NCI-H2029 (cell line): ENCODE results near the gene PRKACG.

ENCODE experiments used
- DNase-seq: peaks from one replicate; lab custom pipeline; 2025; lab: John Stamatoyannopoulos, UW

Gene PRKACG

DNA sequence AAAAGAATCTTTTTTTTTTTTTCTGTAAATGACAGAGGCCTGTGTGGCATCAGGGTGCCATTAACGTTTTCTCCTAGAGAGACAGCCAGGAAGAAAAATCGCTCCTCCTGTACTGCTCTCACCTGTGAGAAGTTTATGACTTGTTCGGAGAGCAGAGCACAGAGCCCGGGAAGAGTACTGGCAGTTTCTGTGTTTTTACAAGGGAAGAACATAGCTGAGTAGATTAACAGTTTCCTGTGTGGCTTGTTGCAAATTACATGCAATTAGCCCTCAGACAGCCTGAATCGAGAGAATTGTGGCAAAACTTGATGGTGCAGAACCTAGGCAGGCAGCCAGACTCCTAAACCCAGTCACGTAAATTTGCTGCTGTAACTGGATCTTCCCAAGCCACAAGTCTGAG is 32.1 kb downstream of the PRKACG start:
- DNase-seq = no peak

DNA sequence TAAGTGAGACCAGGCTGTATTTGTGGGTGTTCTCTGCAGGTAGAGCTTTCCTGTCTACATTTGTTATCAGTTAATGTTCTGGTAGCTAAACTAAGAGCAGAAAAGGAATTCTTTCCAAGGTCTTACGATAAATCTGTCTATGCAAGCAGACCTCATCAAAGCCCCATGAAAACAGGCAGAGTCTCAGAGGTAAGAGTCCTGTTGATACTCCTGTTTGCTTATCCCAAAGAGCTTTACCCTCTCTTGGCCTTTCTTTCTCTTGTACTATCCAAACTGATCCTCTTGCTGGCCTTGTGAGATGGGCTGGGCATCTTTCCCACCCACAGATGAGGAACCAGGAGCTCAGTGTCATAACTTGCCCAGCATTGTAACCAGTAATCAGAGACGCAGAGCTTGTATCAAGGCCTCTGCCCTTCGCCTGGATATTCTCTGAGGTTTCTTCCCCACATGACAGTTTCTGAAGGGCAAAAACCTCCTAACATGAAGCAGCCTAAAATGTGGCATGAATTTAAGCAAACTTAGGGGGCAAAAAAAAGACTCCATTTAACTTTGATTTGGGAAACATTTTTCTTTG is 33.5 kb downstream of the PRKACG start:
- no peak for DNase-seq

DNA sequence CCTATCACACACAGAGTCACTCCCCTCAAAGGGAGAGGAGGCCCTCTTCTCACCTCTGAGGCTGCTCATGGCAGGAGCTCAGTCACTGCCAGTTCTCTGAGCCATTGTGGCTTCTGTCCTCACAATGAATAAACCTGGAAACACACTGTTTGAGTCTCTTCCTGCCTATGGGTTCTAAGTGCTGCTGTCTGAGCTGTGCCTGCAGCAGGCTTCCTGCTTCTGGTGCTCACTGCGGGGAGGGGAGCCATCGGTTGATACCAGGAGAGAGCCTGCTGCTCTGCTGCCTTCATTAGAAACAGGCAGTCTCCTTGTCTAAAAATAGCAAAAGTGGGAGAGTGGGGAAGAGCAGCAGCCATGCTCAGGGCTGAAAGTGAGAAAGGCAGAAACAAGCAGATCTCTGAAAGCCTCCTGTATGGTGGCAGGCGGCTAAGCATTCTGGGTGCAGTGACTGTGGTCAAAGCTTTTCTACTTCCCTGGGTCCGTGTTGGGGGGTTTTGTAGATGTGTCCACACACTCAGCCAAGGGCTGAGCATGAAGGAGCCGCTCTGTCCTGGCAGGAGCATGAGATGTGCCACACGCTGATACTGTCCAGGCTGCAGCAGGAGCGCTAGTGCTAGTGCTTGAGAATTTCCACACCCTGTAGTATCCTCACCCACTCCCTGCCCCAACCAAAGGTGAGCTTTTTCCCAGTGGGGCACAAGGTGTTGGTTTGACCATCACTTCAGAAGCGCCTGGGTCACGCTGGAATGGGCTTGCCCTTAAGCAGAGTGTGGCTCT is 34.2 kb downstream of the PRKACG start:
- no peak for DNase-seq

DNA sequence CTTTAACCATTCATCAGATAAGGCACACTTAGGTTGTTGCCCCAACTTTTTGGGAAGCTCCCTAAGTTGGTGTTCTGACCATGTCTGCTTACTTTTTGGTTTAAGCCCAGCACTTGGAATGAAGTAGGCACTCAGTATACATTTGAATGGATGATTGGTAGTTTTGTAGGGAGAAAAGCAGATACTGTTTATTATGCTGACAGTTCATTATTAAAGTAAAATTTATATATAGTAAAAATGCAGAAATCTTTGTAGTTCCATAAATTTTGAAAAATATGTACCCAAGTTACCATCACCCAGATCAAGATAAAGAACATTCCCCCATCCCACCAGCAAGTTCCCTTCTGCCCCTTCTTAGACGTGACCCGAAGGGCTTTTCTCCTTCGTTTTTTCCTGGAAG is 35.4 kb downstream of the PRKACG start:
- no peak for DNase-seq

GRCh38 chr9:68978066-68978465 is 35.8 kb downstream of the PRKACG start:
- no peak for DNase-seq

- DNase-seq = no peak
These were observed 38.4 kb downstream of the PRKACG start for GRCh38 chr9:68975365-68976043.

DNA sequence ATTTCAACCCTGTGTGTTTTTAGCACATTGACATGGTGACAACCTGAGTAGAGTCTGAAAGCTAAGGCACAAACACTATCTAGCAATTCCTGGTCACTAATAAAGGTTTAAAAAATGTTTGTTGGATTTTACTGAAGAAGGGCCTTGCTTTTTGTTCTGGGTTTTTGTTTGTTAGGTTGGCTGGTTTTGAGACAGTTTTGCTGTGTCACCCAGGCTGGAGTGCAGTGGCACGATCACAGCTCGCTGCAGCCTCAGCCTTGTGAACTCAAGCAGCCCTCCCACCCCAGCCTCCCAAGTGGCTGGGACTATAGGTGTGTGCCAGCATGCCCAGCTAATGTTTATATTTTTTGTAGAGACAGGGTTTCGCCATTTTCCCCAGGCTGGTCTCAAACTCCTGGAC is 39.0 kb downstream of the PRKACG start:
- DNase-seq = no peak

DNA sequence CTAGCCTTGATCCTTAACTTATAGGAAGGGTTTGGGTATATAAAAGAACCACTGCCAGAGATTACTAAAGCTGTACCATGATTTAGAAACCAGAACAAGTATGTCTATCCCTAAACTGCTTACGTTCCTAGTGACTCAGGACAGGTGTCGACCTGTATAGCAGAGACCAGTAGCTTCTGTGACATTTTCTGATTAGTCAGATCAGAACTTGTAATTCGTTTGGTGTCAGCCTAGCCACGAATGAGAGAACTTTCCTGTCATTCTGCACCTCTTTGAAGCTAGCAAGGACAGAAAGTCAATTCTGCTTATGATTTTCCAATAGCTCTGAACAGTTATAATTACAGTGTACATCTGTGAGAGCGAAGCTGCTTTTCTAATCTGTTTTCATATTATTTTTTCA is 39.5 kb downstream of the PRKACG start:
- DNase-seq = no peak

- no peak for DNase-seq
These were observed 40.3 kb downstream of the PRKACG start for GRCh38 chr9:68973619-68974018.

DNA sequence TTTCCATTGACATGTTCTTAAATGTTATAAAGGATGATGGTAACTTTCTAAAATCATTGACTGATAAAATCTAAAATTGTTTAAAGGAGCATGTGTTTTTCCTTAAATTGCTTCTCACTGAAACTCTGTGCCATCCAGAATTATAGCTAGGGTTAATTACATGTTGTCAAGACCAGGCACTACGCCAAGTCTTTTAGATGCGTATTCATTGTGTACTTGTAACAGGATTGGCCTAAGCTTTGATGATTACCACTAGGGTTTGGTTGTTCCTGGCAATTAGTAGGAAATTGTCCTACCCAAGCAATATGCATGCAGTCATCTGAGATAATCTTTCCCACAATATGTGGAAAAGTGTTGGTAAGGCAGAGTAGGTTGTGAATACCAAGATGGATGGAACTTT is 43.8 kb downstream of the PRKACG start:
- peak; percentile 61 for DNase-seq

DNA sequence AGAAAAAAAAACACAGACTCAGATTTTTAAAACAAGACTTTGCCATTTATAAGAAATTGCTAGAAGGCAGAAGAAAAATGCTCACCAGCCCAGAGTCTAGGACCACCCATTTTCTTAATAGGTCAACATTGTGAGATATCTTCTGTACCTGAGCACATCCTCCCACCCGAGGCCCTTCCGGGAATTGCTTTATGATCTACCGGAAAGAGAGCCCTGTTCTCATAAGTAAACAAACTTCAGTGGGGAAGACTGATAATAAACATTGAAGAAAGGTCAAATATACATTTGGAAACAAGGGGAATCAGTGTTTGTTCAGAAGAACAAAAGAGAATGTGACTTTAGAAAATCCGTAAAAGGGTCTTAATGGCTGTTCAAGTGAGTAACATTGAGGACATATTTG is 44.4 kb downstream of the PRKACG start:
- DNase-seq = peak; percentile 17

- DNase-seq = no peak
These were observed 46.1 kb downstream of the PRKACG start for GRCh38 chr9:68967800-68968199.

DNA sequence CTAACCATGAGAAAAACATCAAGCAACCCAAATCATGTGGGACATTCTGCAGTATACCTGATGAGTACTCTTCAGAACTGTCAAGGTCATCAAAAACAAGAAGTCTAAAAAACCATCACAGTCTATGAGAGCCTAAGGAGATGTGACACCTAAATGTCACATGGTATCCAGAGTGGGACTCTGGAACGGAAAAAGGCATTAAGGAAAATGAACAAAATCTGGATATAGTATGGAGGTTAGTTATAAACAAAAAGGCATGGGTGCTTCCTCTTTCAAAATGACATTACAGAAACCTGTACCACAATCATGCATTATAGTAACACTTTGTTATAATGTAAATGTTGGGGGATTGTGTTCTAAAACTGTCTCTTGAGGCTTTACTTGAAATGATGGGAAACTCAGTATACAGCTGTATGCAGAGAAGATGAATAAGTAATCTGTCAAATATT is 47.4 kb downstream of the PRKACG start:
- DNase-seq = no peak

- no peak for DNase-seq
These were observed 49.1 kb downstream of the PRKACG start for GRCh38 chr9:68964765-68965164.

GRCh38 chr9:68964102-68964541 is 49.8 kb downstream of the PRKACG start:
- no peak for DNase-seq

DNA sequence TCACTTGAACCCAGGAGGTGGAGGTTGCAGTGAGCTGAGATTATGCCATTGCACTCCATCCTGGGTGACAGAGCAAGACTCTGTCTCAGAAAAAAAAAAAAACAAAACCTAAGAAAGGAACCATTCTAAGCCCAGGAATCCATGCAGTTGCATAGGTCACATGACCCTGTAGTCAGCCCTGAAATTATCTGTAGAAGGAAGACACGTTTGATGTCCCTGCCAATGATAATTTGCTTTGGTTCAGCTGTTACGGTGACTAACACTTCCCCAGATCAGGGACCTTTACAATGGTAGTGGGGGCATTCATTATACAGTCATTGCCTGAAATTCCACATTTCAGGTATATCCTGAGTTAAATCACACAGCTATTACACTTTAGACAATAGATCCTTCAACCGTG is 50.5 kb downstream of the PRKACG start:
- DNase-seq = no peak
